Lower leg skin (tissue), 4 donors: Measurements from ENCODE around the gene CNIH3. TPM values are rescaled to one million over a fixed set of nuclear protein-coding genes. Genes with fewer than 3 reads are reported as not detected.
"Not testable (repeated sequence)": the region's sequence is repeated elsewhere in the genome, so short reads cannot be mapped to it uniquely, and the experiment has no call there.

Experiments
- DNase-seq, 2 donors: peaks; one replicate each; pipeline ENCODE4 v3.0.0-alpha.2; 2019; ENCODE audit warnings: low spot score in 2 of 2
- H3K4me3 ChIP-seq: fragments of 200-600 bp; sonication (generic); 2 replicates; pipeline ENCODE4 v1.5.1; 2017; ENCODE audit warnings: mild to moderate bottlenecking, low read depth; ENCODE audit not compliant: poor library complexity, severe bottlenecking
- POLR2A ChIP-seq, 2 donors: fragments of 450-650 bp; IDR thresholded peaks; one replicate each; pipeline ENCODE4 v1.6.1; 2016 to 2017; ENCODE audit warnings: antibody characterized with exemption in 2 of 2, mild to moderate bottlenecking in 1 of 2, moderate library complexity in 1 of 2
- WGBS, 2 donors: methylation state at CpG; one replicate each; pipeline ENCODE4 v1.1.5; 2018; 5-methylcytosine and 5-hydroxymethylcytosine counted together
- intact Hi-C: fragments of 100-400 bp; cut with DNase I; formaldehyde crosslinking; loops from one replicate; pipeline ENCODE4 v1.15.0; 2023; ENCODE audit warnings: low total_unique reads
- total RNA-seq, 4 donors: library from RNA; depleted of rRNA; stranded (reverse); fragments of >200 nt; gene quantifications; one replicate each; pipeline ENCODE4 v1.1.0, GENCODE V29; 2016
- TF ChIP-seq, protein P1 (sequence below), 3 donors: fragments of 450-650 bp; IDR thresholded peaks; one replicate each; pipeline ENCODE4 v1.5.1; 2016; ENCODE audit warnings: antibody characterized with exemption in 3 of 3, mild to moderate bottlenecking in 3 of 3, moderate library complexity in 2 of 3

Gene CNIH3
- total RNA-seq = 1 to 10 TPM; 1.4 to 5.1 (median 2.3) TPM

DNA sequence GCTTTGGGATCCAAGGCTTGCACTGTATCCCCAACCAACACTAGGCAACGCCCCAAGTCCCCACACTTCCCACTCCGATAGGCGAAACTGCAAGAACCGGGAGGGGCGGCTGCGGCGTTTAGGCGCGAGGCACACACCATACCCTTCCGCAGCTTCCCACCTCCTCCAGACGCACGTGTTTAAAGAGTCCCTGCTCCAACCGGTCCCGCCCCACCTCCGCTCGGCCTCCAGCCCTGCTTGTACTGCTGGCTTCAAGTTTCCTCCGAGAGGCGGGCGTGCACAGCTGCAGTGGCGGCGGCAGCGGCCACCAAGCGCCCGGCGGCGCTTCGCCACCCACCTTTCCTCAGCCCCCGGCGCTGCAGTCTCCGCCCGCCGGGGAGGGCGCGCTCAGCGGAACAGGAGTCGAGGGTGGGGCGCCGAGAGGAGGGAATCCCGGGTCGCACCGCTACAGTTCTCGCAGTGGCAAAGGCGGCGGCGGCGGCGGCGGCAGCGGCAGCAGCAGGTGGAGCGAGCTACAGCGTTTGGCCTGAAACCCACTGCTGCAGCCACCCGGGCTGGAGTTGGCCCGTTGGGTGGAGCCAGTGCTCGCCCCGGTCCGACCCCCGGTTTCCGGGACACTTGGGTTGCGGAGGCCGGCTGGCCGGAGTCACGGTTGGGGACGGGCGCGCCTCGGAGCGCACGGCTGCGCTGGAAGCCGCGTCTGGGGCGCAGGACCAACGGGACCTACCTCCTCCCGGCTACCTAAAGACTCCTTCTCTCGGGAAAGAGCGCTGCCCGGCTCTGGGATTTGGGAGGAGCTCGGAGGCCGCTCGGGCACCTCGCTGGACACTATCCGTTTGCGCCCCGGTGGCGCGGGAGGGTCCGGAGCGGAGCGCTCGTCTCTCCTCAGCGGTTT is at the start of gene CNIH3:
Gene CNIH3, plus strand, starts transcription at position 457 of the 895 bp plus-strand sequence. CDS start 858 bp downstream, outside the sequence.
- intact Hi-C loops = no loop called here
- 1% methylated on average over 46 to 50 of the region's 91 CpGs for WGBS, 2 donors
- peak in 1 of 2 donors; percentile 85 for DNase-seq
- H3K4me3 ChIP-seq = no peak within 1 kb of the TSS
- TF ChIP-seq POLR2A (IDR thresholded peaks at IDR 0.05) = no peak
- TF ChIP-seq, protein P1, sequence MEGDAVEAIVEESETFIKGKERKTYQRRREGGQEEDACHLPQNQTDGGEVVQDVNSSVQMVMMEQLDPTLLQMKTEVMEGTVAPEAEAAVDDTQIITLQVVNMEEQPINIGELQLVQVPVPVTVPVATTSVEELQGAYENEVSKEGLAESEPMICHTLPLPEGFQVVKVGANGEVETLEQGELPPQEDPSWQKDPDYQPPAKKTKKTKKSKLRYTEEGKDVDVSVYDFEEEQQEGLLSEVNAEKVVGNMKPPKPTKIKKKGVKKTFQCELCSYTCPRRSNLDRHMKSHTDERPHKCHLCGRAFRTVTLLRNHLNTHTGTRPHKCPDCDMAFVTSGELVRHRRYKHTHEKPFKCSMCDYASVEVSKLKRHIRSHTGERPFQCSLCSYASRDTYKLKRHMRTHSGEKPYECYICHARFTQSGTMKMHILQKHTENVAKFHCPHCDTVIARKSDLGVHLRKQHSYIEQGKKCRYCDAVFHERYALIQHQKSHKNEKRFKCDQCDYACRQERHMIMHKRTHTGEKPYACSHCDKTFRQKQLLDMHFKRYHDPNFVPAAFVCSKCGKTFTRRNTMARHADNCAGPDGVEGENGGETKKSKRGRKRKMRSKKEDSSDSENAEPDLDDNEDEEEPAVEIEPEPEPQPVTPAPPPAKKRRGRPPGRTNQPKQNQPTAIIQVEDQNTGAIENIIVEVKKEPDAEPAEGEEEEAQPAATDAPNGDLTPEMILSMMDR (IDR thresholded peaks at IDR 0.05) = no peak

- intact Hi-C loops, DNase-seq, H3K4me3 ChIP-seq: not testable (repeated sequence)
- WGBS, 2 donors = 95 to 97% methylated on average over 1 of the region's 1 CpG
These were observed 49.6 kb upstream of the CNIH3 start for GRCh38 chr1:224566492-224566891.

GRCh38 chr1:224569276-224569675 is 46.8 kb upstream of the CNIH3 start:
- no peak overlapping the region for H3K4me3 ChIP-seq
- TF ChIP-seq, protein P1 (IDR thresholded peaks at IDR 0.05) = no peak
- no peak for TF ChIP-seq POLR2A (IDR thresholded peaks at IDR 0.05)
- intact Hi-C loops = no loop called here
- no peak for DNase-seq
- WGBS, 2 donors = 87 to 90% methylated on average over 6 of the region's 6 CpGs

DNA sequence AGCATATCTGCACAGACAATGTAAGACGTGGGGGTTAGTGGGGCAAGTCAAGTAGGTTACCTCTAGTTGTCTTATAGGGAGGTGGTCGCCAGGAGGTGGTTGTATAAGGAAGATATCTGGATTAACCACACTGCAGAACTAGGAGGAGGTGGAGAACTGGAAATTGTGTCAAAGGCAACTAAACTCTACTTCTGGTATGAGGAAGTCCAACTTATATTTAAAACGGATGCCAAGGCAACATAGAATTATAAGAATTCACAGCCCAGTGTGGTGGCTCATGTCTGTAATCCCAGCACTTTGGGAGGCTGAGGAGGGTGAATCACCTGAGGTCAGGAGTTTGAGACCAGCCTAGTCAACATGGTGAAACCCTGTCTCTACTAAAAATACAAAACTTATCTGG is 44.1 kb upstream of the CNIH3 start:
- intact Hi-C loops, DNase-seq, H3K4me3 ChIP-seq: not testable (repeated sequence)
- 80 to 84% methylated on average over 3 of the region's 3 CpGs for WGBS, 2 donors

DNA sequence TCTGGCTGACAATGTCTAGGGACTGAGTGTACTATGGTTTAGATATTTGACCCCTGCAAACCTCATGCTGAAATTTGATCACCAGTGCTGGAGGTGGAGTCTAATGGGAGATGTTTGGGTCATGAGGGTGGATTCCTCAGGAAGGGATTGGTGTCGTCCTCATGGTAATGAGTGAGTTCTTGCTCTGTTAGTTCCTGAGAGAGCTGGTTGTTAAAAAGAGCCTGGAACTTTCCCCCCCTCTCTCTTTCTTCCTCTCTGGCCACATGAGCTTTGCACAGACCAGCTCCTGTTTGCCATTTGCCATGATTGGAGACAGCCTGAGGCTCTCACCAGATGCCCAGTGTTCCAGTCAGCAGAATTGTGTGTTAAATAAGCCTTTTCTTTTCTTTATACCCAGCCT is 36.6 kb upstream of the CNIH3 start:
- 33 to 56% methylated on average over 1 of the region's 1 CpG for WGBS, 2 donors
- no peak for TF ChIP-seq POLR2A (IDR thresholded peaks at IDR 0.05)
- TF ChIP-seq, protein P1 (IDR thresholded peaks at IDR 0.05) = no peak
- intact Hi-C loops = no loop called here
- no peak overlapping the region for H3K4me3 ChIP-seq
- no peak for DNase-seq

- TF ChIP-seq, protein P1 (IDR thresholded peaks at IDR 0.05) = no peak
- no peak for TF ChIP-seq POLR2A (IDR thresholded peaks at IDR 0.05)
- no peak overlapping the region for H3K4me3 ChIP-seq
- 90 to 93% methylated on average over 3 of the region's 3 CpGs for WGBS, 2 donors
- DNase-seq = no peak
- intact Hi-C loops = no loop called here
These were observed 36.1 kb upstream of the CNIH3 start for GRCh38 chr1:224580006-224580405.
